Measurements from ENCODE around the gene SAMD9L. TPM values are rescaled to one million over a fixed set of nuclear protein-coding genes. Genes with fewer than 3 reads are reported as not detected.
A peak's percentile ranks its signal among the peaks of the same experiment; 100 is the strongest.

Gene SAMD9L
- total RNA-seq, 6 experiments from 2014 or later, result 4.3 to 9.9 (median 7.8) TPM

DNA sequence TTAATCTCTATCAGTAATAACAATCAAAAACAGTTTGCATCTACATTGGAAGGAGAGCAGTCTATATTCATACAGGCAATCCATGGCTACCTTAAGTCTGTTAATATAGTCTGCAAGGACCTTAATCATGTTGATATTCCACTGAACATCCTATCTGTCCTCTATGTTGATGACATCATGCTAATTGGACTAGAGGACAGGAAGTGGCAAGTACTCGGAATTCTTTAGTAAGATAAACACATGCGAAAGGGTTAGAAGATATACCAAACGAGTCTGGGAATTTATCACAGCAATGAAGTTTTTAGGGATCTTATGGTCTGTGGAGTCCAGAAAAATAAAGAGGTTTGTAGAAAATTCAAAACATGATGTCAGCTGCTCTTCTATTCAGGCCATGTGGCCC is 11.3 kb upstream of the SAMD9L start:
- Mint-ChIP-seq H3K27ac (0 out of 2 replicates have a peak overlapping the region, but pooled peaks have one; percentile 25), H3K4me3 (no peak overlapping the region), H3K9me3 (peaks cover 9% of the 10 kb centered on the region; the same call in 1 of the 2 replicates), H3K36me3 (ENCODE audit: low read depth) (peaks cover 7% of the 10 kb centered on the region), H3K4me1 (ENCODE audit: low read depth) (peaks cover 40% of the 10 kb centered on the region), H3K27me3 (ENCODE audit: insufficient read depth) (no peaks in the 10 kb centered on the region; the same call in 1 of the 2 replicates)
- TF ChIP-seq, protein P1, sequence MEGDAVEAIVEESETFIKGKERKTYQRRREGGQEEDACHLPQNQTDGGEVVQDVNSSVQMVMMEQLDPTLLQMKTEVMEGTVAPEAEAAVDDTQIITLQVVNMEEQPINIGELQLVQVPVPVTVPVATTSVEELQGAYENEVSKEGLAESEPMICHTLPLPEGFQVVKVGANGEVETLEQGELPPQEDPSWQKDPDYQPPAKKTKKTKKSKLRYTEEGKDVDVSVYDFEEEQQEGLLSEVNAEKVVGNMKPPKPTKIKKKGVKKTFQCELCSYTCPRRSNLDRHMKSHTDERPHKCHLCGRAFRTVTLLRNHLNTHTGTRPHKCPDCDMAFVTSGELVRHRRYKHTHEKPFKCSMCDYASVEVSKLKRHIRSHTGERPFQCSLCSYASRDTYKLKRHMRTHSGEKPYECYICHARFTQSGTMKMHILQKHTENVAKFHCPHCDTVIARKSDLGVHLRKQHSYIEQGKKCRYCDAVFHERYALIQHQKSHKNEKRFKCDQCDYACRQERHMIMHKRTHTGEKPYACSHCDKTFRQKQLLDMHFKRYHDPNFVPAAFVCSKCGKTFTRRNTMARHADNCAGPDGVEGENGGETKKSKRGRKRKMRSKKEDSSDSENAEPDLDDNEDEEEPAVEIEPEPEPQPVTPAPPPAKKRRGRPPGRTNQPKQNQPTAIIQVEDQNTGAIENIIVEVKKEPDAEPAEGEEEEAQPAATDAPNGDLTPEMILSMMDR (IDR thresholded peaks at IDR 0.05), result no peak
- DNase-seq, result no peak

DNA sequence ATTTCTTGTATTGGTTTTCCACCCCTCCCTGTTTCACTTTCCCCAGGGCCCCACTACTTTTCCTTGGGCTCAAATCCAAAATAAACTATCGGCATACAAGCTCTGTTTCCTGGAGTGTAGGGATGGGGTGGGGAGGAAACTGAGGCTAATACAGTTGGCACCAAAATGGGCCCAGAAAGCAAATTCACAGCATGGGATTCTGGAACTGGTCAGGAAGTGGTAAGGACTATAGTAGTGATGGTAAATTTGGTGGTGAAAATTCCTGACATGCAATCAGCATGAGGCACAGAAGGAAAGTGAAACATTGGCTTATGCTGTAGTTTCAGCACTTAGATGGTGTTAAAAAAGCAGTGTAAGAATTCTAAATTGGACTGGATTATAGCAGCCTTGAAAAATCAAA is 8.7 kb upstream of the SAMD9L start:
- H3K9me3 Mint-ChIP-seq, result 0 out of 2 replicates have a peak, but pooled peaks cover 2% of the 10 kb centered on the region
- H3K4me3 Mint-ChIP-seq, result no peak overlapping the region
- no peaks in the 10 kb centered on the region; the same call in 1 of the 2 replicates for H3K27me3 Mint-ChIP-seq (ENCODE audit: insufficient read depth)
- peak overlapping the region; percentile 60 for H3K27ac Mint-ChIP-seq
- H3K4me1 Mint-ChIP-seq (ENCODE audit: low read depth), result peaks cover 46% of the 10 kb centered on the region
- TF ChIP-seq, protein P1 (IDR thresholded peaks at IDR 0.05), result no peak
- no peak for DNase-seq
- no peaks in the 10 kb centered on the region for H3K36me3 Mint-ChIP-seq (ENCODE audit: low read depth)

DNA sequence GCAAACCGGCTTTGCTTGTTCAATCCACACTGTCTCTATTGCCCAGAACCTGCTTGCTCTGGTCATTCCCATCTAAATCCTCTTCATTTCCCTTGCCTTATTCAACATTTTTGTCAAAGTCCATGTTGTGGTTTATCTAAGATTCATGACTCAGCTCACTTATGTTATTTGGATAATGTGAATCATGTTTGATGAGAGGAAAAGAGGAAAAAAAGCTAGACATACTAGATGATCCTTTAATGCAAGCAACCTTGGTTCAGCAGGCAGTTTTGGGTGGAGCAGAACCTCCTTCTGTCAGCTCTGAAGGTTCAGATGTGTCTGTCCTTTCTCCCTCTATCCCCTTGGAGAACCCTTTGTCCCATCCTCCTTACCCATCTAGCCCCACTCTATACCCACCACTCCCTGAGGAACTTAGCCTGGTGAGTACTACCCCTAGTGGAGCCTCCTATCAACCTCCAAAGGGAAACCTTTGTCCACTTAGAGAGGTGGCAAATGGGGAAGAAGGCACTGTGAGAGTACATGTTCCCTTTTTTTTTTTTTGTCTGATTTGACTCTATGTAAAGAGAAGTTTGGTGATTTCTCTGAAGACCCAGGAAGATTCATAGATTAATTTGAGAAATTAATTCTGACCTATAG is 2.1 kb upstream of the SAMD9L start:
- no peaks in the 10 kb centered on the region for H3K9me3 Mint-ChIP-seq
- TF ChIP-seq, protein P1 (IDR thresholded peaks at IDR 0.05), result peak; percentile 42

DNA sequence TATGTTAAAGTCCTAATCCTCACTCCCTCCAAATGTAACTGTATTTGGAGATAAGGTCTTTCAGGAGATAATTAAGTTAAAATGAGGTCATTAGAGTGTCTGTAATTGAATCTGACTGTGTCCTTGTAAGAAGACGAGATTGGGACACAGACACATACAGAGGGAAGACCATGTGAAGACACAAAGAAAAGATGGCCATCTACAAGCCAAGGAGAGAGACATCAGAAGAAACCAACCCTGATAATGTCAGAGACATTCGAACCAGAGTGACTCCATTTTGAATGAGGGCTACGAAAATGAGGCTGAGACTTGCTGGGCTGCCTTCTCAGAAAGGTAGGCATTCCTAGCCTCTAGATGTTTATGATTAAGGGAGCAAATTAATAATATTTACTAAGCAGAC is 542 bp upstream of the SAMD9L start:
- Mint-ChIP-seq H3K4me3 (peak overlapping the region; percentile 90), H3K27me3 (ENCODE audit: insufficient read depth) (no peaks in the 10 kb centered on the region; the same call in none of the 2 replicates), H3K9me3 (no peaks in the 10 kb centered on the region), H3K36me3 (ENCODE audit: low read depth) (no peaks in the 10 kb centered on the region; the same call in 1 of the 2 replicates), H3K27ac (peak overlapping the region; percentile 82), H3K4me1 (ENCODE audit: low read depth) (peaks cover 56% of the 10 kb centered on the region)
- no peak for DNase-seq
- TF ChIP-seq, protein P1 (IDR thresholded peaks at IDR 0.05), result no peak

More for the DNA sequence above, 2.1 kb upstream of the SAMD9L start:
- Mint-ChIP-seq H3K4me1 (ENCODE audit: low read depth) (peaks cover 60% of the 10 kb centered on the region), H3K36me3 (ENCODE audit: low read depth) (no peaks in the 10 kb centered on the region; the same call in 1 of the 2 replicates), H3K4me3 (peak overlapping the region; percentile 70), H3K27ac (peak overlapping the region; percentile 82), H3K27me3 (ENCODE audit: insufficient read depth) (no peaks in the 10 kb centered on the region; the same call in none of the 2 replicates)
- peak; percentile 81 for DNase-seq

DNA sequence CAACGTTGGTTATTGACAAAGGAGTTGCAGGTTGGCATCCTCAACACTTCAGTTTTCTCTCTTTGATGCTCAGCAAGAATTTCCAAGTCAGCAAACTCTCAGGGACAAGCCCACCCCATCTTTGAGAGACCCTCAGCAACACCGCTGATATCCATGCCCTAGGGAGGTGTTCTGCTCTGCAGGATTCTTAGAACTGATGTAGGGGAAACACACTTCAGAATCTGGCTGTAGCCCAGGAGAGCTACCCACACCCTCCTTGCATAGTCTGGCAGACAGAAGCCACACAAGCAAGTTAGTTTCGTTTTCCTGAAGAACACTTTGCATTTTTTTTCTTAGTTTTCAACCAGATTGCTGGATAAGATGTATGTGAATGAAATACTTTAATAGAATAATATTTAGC is 822 bp downstream of the SAMD9L start:
- TF ChIP-seq, protein P1 (IDR thresholded peaks at IDR 0.05), result no peak
- Mint-ChIP-seq H3K27ac (peak overlapping the region; percentile 82), H3K9me3 (no peaks in the 10 kb centered on the region), H3K27me3 (ENCODE audit: insufficient read depth) (no peaks in the 10 kb centered on the region; the same call in none of the 2 replicates), H3K36me3 (ENCODE audit: low read depth) (no peaks in the 10 kb centered on the region; the same call in 1 of the 2 replicates), H3K4me3 (peak overlapping the region; percentile 90), H3K4me1 (ENCODE audit: low read depth) (peaks cover 55% of the 10 kb centered on the region)
- DNase-seq, result no peak
